Naive B cell (primary cell): ENCODE data around the gene PYGB. TPM values are rescaled to one million over a fixed set of nuclear protein-coding genes. Genes with fewer than 3 reads are reported as not detected.
A peak's percentile ranks its signal among the peaks of the same experiment; 100 is the strongest.
"Not testable (repeated sequence)": the region's sequence is repeated elsewhere in the genome, so short reads cannot be mapped to it uniquely, and the experiment has no call there.

Source experiments
- ATAC-seq, 2 donors: fragments of 150-1000 bp; cut with Tn5 transposase; 2 replicates each; pipeline ENCODE4 v1.10.0; 2021; ENCODE audit warnings: low read depth in 2 of 2, mild to moderate bottlenecking in 2 of 2, moderate library complexity in 2 of 2
- DNase-seq: peaks from one replicate; pipeline ENCODE4 v3.0.0; 2022
- H3K27ac Mint-ChIP-seq, 6 donors: one replicate each; pipeline ENCODE4 v1.8.0; 2020 to 2022; ENCODE audit warnings: mild to moderate bottlenecking in 6 of 6, mixed read lengths in 6 of 6, moderate library complexity in 5 of 6, inconsistent platforms in 2 of 6
- H3K27me3 Mint-ChIP-seq, 3 donors: one replicate each; pipeline ENCODE4 v1.8.0; 2021 to 2022; ENCODE audit warnings: mixed read lengths in 3 of 3, mild to moderate bottlenecking in 1 of 3
- H3K36me3 Mint-ChIP-seq, 2 donors: one replicate each; pipeline ENCODE4 v1.8.0; 2020 to 2022; ENCODE audit warnings: mixed read lengths in 2 of 2, inconsistent platforms in 1 of 2, mild to moderate bottlenecking in 1 of 2
- H3K4me1 Mint-ChIP-seq, 3 donors: one replicate each; pipeline ENCODE4 v1.8.0; 2020 to 2022; ENCODE audit warnings: mixed read lengths in 3 of 3, inconsistent platforms in 1 of 3, mild to moderate bottlenecking in 1 of 3, moderate library complexity in 1 of 3
- H3K4me3 Mint-ChIP-seq, 8 donors: one replicate each; pipeline ENCODE4 v1.8.0; 2020 to 2022; ENCODE audit warnings: mild to moderate bottlenecking in 8 of 8, mixed read lengths in 8 of 8, moderate library complexity in 8 of 8, inconsistent platforms in 2 of 8
- H3K9me3 Mint-ChIP-seq, 7 donors: one replicate each; pipeline ENCODE4 v1.8.0; 2020 to 2022; ENCODE audit warnings: mixed read lengths in 7 of 7, mild to moderate bottlenecking in 5 of 7, inconsistent platforms in 2 of 7, moderate library complexity in 1 of 7
- polyA plus RNA-seq, 6 donors: library from polyadenylated mRNA; unstranded; fragments of 300-500 nt; fragmentation: Illumina TruSeq; gene quantifications; one replicate each; pipeline ENCODE4 v1.2.3, GENCODE V29; 2021; ENCODE audit warnings: low read depth in 6 of 6

The PYGB gene
- polyA plus RNA-seq, 6 donors from 2014 or later: 16.4 to 26.6 (median 22.8) TPM

GRCh38 chr20:25260770-25261437, 13.0 kb downstream of the PYGB start:
- Mint-ChIP-seq H3K4me1 (peaks cover 0 to 12% (median 0%) of the 10 kb centered on the region in 3 donors), H3K36me3 (peaks cover 15 to 17% of the 10 kb centered on the region in 2 donors)
- not testable (repeated sequence) for H3K9me3 Mint-ChIP-seq, H3K4me3 Mint-ChIP-seq, H3K27ac Mint-ChIP-seq, DNase-seq, ATAC-seq, H3K27me3 Mint-ChIP-seq

- peaks cover 6 to 11% (median 9%) of the 10 kb centered on the region in 3 donors for H3K4me1 Mint-ChIP-seq
- no peak for DNase-seq
- no peak for ATAC-seq
- H3K27me3 Mint-ChIP-seq: no peaks in the 10 kb centered on the region
- no peak overlapping the region for H3K27ac Mint-ChIP-seq
- H3K4me3 Mint-ChIP-seq: no peak overlapping the region
- no peaks in the 10 kb centered on the region for H3K9me3 Mint-ChIP-seq
- peaks cover 22 to 23% of the 10 kb centered on the region in 2 donors for H3K36me3 Mint-ChIP-seq
Measured at GRCh38 chr20:25269057-25269832, 21.4 kb downstream of the PYGB start.

- Mint-ChIP-seq H3K4me1 (peaks cover 6 to 11% (median 9%) of the 10 kb centered on the region in 3 donors), H3K36me3 (peaks cover 22 to 25% of the 10 kb centered on the region in 2 donors), H3K4me3 (no peak overlapping the region), H3K27me3 (no peaks in the 10 kb centered on the region), H3K9me3 (no peaks in the 10 kb centered on the region), H3K27ac (peak overlapping the region in 1 of 6 donors; percentile 16)
- DNase-seq: no peak
- ATAC-seq: no peak
Measured at GRCh38 chr20:25269833-25270170, 21.9 kb downstream of the PYGB start.

GRCh38 chr20:25270829-25271251, 23.0 kb downstream of the PYGB start:
- Mint-ChIP-seq H3K36me3 (peaks cover 29 to 32% of the 10 kb centered on the region in 2 donors), H3K27ac (no peak overlapping the region), H3K9me3 (no peaks in the 10 kb centered on the region), H3K4me3 (no peak overlapping the region), H3K27me3 (no peaks in the 10 kb centered on the region), H3K4me1 (peaks cover 6 to 11% (median 9%) of the 10 kb centered on the region in 3 donors)
- ATAC-seq (no peak), DNase-seq (no peak)

- ATAC-seq (no peak), DNase-seq (no peak)
- Mint-ChIP-seq H3K4me1 (peaks cover 6 to 11% (median 9%) of the 10 kb centered on the region in 3 donors), H3K27ac (no peak overlapping the region), H3K27me3 (no peaks in the 10 kb centered on the region), H3K9me3 (no peaks in the 10 kb centered on the region), H3K4me3 (no peak overlapping the region), H3K36me3 (peaks cover 29 to 33% of the 10 kb centered on the region in 2 donors)
Measured at GRCh38 chr20:25271486-25272222, 23.8 kb downstream of the PYGB start.

- H3K36me3 Mint-ChIP-seq: peaks cover 24 to 33% of the 10 kb centered on the region in 2 donors
- no peak overlapping the region for H3K4me3 Mint-ChIP-seq
- no peak for ATAC-seq
- H3K4me1 Mint-ChIP-seq: peaks cover 3 to 4% (median 3%) of the 10 kb centered on the region in 3 donors
- DNase-seq: no peak
- no peaks in the 10 kb centered on the region for H3K9me3 Mint-ChIP-seq
- H3K27ac Mint-ChIP-seq: peak overlapping the region in 3 of 6 donors; percentile 31 to 77 (median 32)
- no peaks in the 10 kb centered on the region for H3K27me3 Mint-ChIP-seq
Measured at GRCh38 chr20:25272223-25273000, 24.5 kb downstream of the PYGB start.

- peaks cover 24 to 33% of the 10 kb centered on the region in 2 donors for H3K36me3 Mint-ChIP-seq
- H3K4me1 Mint-ChIP-seq: no peaks in the 10 kb centered on the region
- no peak overlapping the region for H3K4me3 Mint-ChIP-seq
- H3K27ac Mint-ChIP-seq: peak overlapping the region in 1 of 6 donors; percentile 77
- H3K9me3 Mint-ChIP-seq: no peaks in the 10 kb centered on the region
- H3K27me3 Mint-ChIP-seq: no peaks in the 10 kb centered on the region
- no peak for ATAC-seq
- DNase-seq: no peak
Measured at GRCh38 chr20:25273046-25273445, 25.2 kb downstream of the PYGB start.

GRCh38 chr20:25273541-25274358, 25.9 kb downstream of the PYGB start:
- no peaks in the 10 kb centered on the region for H3K9me3 Mint-ChIP-seq
- H3K4me1 Mint-ChIP-seq: no peaks in the 10 kb centered on the region
- ATAC-seq: no peak
- DNase-seq: no peak
- peak overlapping the region in 1 of 6 donors; percentile 2 for H3K27ac Mint-ChIP-seq
- peaks cover 23 to 33% of the 10 kb centered on the region in 2 donors for H3K36me3 Mint-ChIP-seq
- no peak overlapping the region for H3K4me3 Mint-ChIP-seq
- no peaks in the 10 kb centered on the region for H3K27me3 Mint-ChIP-seq

- no peaks in the 10 kb centered on the region for H3K9me3 Mint-ChIP-seq
- H3K4me3 Mint-ChIP-seq: no peak overlapping the region
- peaks cover 19 to 29% of the 10 kb centered on the region in 2 donors for H3K36me3 Mint-ChIP-seq
- ATAC-seq: no peak
- no peak overlapping the region for H3K27ac Mint-ChIP-seq
- H3K4me1 Mint-ChIP-seq: peaks cover 0 to 1% (median under 1%) of the 10 kb centered on the region in 3 donors
- no peak for DNase-seq
- no peaks in the 10 kb centered on the region for H3K27me3 Mint-ChIP-seq
Measured at GRCh38 chr20:25274481-25274880, 26.6 kb downstream of the PYGB start.

GRCh38 chr20:25274891-25275812, 27.3 kb downstream of the PYGB start:
- ATAC-seq (no peak), DNase-seq (no peak)
- Mint-ChIP-seq H3K27me3 (no peaks in the 10 kb centered on the region), H3K4me1 (peaks cover 6 to 8% (median 8%) of the 10 kb centered on the region in 3 donors), H3K4me3 (no peak overlapping the region), H3K27ac (peak overlapping the region in 2 of 6 donors; percentile 26 to 69), H3K9me3 (no peaks in the 10 kb centered on the region), H3K36me3 (peaks cover 19 to 22% of the 10 kb centered on the region in 2 donors)

- H3K9me3 Mint-ChIP-seq: no peaks in the 10 kb centered on the region
- peak overlapping the region in 1 of 6 donors; percentile 30 for H3K27ac Mint-ChIP-seq
Measured at GRCh38 chr20:25275813-25276532, 28.1 kb downstream of the PYGB start.

More at GRCh38 chr20:25275813-25276532, 28.1 kb downstream of the PYGB start:
- no peak for ATAC-seq
- DNase-seq: no peak
- H3K4me3 Mint-ChIP-seq: no peak overlapping the region
- no peaks in the 10 kb centered on the region for H3K27me3 Mint-ChIP-seq
- H3K36me3 Mint-ChIP-seq: peaks cover 19 to 22% of the 10 kb centered on the region in 2 donors
- H3K4me1 Mint-ChIP-seq: peaks cover 10 to 16% (median 16%) of the 10 kb centered on the region in 3 donors
